Fibroblast of skin of back (primary cell): ENCODE data around the gene RPS3.
A peak's percentile ranks its signal among the peaks of the same experiment; 100 is the strongest.
"Not testable (repeated sequence)": the region's sequence is repeated elsewhere in the genome, so short reads cannot be mapped to it uniquely, and the experiment has no call there.

Experiments
- DNase-seq: peaks from one replicate; pipeline ENCODE4 v3.0.0-alpha.2; 2013

The RPS3 gene

DNA sequence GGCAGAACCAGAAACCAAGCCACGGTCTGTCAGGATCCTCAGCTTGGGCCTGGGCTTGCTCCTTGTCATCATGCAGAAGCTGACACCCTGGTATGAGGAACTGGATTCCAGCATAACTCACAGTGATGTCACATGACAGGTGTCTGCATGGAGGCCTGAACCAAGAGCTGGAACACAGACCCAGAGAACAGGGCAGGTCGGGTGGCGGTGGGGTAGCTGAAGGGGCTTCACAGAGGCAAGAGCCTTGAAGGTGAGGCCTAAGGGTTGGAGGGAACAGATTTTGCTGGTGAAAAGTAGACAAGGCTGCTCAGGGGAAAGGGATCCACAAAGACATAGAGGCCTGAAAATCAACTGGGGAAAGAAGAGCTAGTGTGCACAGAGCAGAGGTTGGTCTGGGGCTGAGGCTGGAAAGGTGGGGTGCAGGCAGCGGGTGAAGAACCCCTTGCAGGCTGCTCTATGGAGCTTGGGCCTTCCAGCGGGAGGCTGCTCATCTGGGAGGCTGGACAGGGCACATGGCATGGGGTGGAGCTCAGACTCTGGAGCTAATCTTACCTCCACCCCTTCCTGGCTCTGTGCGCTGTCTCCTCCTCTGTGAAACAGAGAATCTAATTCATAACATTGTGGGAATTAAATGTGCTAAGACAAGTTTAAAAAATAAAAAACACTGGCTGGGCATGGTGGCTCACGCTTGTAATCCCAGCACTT is 18.4 kb upstream of the RPS3 start:
- no peak for DNase-seq

DNA sequence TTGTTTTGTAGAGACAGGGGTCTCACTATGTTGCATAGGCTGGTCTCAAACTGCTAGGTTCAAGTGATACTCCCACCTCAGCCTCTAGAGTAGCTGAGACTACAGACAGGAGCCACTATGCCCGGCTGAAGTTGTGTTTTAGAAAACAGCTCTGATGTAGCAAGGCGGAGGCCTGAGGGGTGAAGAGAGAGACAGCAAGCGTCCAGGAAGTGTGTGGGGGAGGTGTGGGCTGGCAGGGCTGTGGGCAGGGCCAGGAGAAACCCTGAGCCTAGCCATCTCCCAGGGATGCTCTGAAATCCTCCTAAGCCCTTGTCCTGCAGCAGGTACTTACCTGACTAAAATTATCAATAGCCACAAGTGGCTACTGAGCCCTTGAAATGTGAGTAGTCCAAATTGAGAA is 16.1 kb upstream of the RPS3 start:
- DNase-seq: no peak

- peak; percentile 53 for DNase-seq
Measured at GRCh38 chr11:75384438-75385080, 14.8 kb upstream of the RPS3 start.

DNA sequence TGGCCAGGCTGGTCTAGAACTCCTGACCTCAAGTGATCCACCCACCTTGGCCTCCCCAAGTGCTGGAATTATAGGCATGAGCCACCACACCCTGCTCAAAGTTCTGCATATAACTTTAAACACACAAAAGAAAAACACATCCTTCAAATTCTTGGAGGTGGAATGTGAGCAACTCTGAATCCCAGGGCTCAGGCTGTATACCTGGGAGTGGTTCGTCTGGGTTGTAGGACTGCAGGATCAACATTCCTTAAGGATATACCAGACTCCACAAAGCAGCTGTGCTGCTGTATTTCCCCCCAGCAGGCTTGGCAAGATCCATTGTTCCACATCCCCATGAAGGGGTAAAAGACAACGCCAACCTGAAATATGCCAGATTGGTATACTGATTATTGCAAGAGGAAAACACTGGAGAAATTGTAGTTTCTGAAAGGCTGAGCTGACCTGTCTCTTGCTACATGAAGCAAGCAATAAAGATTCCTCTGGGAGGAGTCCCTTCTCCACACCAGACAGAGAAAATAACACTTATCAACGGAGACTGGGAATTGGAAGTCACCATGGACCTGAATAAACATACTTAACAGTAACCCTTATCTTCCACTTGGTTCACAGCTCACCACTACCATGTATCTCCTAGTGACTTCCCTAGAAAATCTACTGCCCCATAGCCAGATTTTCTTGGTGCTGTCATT is 12.2 kb upstream of the RPS3 start:
- peak; percentile 66 for DNase-seq

GRCh38 chr11:75387736-75388294 is 11.5 kb upstream of the RPS3 start:
- DNase-seq: peak; percentile 31

- DNase-seq: peak; percentile 78
Measured at GRCh38 chr11:75388386-75389275, 10.7 kb upstream of the RPS3 start.

DNA sequence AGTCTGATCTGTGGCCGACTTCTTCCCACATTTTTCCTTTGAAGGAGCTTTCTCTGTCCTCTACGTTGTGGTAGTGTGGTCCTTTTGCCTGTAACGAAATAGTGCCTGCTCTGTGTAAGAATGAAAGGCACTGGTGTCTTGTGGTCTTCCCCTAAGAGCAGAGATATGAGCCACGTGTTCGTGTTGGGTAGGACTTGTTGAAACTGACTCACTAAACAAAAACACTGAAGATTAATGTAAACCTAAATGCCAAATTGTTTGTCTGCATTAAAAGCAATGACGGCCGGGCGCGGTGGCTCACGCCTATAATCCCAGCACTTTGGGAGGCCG is 10.1 kb upstream of the RPS3 start:
- DNase-seq: no peak

DNA sequence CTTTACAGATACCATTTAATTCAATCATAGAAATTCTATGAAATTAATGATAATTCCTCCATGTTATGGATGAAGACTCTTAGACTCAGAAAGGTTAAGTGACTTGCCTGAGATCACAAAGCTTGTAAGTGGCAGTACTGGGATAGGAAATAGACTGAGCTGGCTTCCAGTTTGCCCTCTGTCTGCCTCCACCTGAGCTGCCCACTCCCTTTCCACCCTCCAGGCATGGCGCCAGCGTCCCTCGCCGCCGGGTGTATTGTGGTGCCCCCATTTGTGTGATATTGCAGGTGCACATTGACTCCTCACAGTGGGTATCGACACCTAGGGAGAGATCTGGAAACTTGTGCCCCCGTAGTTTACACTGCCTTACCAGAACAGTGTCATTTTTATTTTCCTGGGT is 9.4 kb upstream of the RPS3 start:
- DNase-seq: no peak

GRCh38 chr11:75394085-75394840 is 5.1 kb upstream of the RPS3 start:
- peak; percentile 43 for DNase-seq

DNA sequence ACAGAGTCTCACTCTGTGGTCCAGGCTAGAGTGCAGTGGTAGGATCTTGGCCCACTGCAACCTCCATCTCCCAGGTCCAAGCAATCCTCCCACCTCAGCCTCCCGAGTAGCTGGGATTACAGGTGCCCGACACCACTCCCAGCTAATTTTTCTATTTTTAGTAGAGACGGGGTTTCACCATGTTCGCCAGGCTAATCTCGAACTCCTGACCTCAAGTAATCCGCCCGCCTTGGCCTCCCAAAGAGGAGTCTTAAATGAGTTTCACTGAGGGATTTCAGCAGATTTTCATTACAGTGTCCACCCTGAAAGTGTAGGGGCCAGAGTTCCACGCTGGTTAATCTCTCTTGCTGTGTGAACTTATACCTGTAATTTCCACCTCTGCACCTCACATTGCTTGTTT is 412 bp upstream of the RPS3 start:
- DNase-seq: no peak

DNA sequence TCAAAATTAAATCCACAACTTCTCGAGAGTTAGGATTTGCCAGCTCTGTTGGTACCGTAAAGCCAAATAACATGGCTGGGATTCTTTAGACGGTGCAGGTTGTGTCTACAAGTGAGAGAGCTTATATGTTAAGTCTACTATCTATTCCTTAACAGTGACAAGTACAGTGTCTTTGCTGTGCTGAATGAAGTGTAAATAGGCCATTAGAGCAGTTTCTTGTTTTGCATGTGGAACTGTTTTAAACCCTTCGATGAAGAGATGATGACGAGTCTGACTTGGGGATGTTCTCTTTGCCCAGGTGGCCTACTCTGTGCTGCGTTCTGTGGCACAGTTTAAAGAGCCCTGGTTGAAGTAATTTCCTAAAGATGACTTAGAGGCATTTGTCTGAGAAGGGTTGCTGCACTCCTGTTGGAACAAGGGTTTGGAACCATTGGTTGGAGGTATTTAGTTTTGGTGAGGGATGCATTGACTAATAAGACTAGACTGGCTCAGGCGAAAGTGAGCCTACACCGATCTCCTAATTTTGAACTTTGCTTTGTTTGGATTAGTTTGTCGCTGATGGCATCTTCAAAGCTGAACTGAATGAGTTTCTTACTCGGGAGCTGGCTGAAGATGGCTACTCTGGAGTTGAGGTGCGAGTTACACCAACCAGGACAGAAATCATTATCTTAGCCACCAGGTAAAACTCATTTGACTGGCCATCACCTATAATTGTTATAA is 988 bp downstream of the RPS3 start:
- DNase-seq: no peak

DNA sequence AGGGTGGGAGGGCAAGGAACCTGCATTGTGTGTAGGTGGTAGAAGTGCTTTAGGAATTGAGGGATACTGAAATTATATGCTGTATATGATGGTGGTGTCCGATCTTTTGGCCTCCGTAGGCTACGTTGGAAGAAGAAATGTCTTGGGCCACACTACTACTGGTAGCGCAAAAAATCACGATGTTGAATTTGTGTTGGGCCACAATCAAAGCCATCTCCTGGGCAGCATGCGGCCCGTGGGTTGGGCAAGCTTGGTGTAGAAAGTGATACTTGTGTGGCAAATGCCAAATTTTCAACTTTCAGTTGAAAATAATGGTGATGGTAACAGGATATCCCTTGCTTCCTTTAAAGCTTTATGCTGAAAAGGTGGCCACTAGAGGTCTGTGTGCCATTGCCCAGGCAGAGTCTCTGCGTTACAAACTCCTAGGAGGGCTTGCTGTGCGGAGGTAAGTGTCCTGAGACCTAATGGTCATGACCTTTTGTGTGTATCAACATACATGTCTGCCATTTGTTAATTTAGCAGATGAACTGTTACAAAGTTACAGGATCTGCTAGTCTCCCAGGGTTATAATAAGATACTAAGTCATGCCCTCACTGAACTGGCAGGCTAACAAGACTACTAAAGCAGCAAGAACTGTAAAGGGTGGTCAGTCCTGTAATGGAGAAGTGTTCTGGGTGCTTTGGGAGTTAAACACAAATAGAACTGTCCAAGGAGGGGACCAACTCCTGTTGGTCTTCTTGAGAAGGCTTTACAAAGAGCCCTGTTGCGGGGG is 2.9 kb downstream of the RPS3 start:
- no peak for DNase-seq

DNA sequence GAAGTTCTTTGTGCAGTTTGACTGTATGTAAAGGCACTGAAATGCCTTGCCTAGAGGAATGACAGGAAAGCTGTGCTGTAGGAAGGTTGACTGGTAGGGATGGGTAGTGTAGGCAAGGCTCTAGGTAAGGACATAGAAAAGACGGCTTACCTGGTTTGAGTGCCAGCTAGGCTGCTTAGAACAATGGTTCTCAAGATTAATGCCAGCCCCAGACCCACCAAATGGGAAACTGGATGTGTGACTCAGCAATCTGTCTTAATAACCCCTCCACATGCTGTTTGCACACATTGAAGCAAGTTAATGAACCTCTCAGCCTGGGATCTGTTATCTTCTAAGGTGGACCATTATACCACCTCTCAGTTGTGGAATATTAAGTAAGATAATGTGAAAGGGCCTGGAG is 3.7 kb downstream of the RPS3 start:
- DNase-seq: no peak

- DNase-seq: no peak
Measured at GRCh38 chr11:75403983-75404658, 4.8 kb downstream of the RPS3 start.

- peak; percentile 31 for DNase-seq
Measured at GRCh38 chr11:75406338-75406777, 7.0 kb downstream of the RPS3 start.

- no peak for DNase-seq
Measured at GRCh38 chr11:75408957-75409219, 9.6 kb downstream of the RPS3 start.

DNA sequence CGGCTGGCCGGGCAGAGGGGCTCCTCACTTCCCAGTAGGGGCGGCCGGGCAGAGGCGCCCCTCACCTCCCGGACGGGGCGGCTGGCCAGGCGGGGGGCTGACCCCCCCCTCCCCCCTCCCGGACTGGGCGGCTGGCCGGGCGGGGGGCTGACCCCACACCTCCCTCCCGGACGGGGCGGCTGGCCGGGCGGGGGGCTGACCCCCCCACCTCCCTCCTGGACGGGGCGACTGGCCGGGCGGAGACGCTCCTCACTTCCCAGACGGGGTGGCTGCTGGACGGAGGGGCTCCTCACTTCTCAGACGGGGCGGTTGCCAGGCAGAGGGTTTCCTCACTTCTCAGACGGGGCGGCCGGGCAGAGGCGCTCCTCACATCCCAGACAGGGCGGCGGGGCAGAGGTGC is 10.7 kb downstream of the RPS3 start:
- not testable (repeated sequence) for DNase-seq

DNA sequence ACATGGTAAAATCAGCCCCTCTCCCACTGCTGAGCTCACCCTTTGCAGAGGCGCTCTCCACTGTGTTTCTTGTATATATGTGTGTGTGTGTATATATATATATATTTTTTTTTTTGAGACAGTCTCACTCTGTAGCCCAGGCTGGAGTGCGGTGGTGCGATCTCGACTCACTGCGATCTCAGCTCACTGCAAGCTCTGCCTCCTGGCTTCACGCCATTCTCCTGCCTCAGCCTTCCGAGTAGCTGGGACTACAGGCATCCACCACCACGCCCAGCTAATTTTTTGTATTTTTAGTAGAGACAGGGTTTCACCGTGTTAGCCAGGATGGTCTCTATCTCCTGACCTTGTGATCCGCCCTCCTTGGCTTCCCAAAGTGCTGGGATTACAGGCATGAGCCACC is 13.8 kb downstream of the RPS3 start:
- DNase-seq: not testable (repeated sequence)

- no peak for DNase-seq
Measured at GRCh38 chr11:75413864-75414263, 14.5 kb downstream of the RPS3 start.
